Astrocyte of the hippocampus (primary cell): ENCODE results near the gene CRTC1.
A peak's percentile ranks its signal among the peaks of the same experiment; 100 is the strongest.

ENCODE experiments used
- DNase-seq: peaks from one replicate; pipeline ENCODE4 v3.0.0; 2011; ENCODE audit warnings: low read depth, low spot score

CRTC1 gene

DNA sequence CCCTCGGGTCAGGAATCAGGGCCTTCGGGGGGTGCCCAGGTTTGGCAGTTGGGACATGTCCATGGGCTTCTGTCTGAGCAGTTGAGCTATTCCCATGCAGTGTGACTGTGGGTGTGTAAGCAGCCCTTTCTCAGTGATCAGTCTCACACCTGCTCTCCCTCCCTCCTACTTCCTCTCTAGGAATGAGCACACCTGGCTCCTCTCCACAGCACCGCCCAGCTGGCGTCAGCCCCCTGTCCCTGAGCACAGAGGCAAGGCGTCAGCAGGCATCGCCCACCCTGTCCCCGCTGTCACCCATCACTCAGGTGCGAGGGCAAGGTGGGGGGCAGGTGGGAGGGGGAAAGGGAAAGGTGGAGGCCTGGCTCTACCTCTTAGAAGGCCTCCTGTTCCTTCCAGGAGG, 81.7 kb downstream of the CRTC1 start:
- no peak for DNase-seq

DNA sequence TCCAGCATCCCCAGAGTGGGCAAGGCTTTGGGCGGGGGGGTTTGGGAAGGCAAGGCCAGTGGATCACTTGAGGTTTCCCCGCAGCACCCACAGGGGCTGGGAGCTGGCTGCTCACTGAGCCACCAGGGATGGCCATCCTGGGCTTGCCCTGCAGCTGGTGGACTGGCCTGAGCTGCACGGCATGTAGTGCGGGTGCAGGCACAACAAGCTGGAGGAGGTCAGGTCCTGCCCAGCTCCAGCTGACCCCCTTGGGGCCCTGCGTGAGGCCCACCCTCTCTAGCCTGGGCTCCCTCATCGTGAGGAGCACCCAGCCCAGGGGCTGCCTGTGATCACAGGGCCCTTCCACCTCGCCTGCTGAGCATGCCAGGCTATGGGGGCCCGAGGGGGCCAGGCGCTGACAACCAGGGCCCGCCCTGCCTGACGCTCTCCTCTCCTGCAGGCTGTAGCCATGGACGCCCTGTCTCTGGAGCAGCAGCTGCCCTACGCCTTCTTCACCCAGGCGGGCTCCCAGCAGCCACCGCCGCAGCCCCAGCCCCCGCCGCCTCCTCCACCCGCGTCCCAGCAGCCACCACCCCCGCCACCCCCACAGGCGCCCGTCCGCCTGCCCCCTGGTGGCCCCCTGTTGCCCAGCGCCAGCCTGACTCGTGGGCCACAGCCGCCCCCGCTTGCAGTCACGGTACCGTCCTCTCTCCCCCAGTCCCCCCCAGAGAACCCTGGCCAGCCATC, 84.7 kb downstream of the CRTC1 start:
- no peak for DNase-seq

DNA sequence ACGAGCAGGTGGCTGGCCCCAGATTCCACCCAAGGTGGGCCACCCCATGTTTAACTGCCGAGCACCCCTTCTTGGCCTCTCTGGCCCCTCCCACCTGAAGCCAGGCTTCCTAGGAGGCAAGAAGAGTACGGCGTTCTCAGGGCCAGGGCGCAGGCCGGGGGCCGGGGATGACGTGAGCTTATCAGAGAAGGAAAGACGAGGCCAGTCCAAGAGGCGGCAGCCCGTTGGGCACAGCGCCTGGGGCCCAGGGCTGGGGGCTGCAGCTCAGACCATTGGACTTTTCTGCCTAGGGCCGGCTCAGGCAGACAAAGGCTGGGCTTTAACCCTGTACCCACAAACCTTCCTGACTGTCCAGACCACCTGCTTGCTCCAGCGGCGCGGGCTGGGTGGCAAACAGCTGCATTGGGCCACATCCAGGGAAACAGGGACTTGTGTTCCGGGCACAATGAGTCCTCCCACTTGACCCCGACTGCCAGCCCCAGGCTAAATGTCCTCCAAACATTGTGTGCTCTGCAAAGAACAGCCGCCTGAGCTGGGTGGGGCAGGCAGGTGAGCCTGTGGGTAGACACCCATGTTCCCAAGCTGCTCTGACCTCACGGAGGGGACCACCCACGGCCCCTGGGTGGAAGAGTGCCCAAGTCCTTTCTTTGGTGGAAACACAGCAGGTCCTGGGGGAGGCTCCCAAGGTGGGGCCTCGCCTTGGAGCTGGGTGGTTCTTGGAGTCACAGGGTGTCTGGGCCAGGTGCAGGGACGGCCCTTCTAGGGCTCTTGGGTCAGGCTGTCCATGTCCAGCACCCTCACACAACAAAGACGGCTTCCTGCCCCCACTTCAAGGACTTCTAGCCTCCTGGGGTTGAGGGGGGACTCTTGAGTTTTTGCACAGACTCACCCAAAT, 85.8 kb downstream of the CRTC1 start:
- DNase-seq = no peak

DNA sequence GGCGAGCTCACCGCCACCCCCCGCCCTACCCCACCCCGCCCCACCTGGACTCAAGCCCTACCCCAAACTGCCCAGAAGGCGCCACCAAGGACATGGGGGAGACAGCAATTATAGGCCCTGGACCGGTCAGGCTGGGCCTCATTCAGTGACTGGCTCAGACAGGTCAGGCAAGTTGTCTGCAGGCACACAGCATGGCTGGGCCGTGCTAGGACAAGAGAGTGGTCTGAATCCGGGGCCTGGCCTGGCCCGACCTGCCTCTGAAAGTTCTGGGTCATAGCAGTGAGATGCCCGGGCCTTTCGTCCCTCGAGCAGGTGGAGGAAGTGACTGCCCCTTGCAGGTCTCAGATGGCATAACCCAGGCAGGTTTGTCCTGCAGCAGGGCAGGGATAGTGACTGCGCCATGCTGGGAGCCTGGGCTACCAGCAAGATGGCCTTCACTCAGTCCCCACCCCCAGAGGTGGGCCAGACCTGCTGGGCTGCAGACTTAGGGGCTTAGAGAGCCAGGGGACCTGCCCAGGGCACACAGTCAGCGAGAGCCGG, 86.6 kb downstream of the CRTC1 start:
- DNase-seq = no peak

DNA sequence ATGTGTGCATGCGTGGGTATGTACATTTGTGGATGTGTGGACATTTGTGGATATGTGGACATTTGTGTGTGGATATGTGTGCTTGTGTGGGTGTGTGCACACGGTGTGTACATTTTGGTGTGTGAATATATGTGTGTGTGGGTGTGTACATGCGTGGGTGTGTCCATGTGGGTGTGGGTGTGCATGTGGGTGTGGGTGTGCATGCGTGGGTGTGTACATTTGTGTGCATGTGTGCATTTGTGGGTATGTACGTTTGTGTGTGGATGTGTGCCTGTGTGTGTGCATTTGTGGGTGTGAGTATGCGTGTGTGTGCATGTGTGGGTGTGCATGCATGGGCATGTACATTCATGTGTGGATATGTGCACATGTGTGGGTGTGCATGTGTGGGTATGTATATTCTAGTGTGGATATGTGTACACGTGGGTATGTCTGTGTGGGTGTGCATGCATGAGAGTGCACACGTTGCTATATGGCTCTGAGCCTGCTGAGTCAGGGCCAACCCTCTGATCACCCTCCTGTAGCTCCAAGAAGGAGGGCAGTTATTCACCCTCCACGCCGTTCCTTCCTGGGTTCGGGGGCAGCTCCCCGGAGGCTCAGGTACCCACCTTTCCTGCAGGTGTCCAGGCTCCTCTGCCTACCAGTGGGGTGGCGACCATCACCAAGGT, 87.3 kb downstream of the CRTC1 start:
- DNase-seq = no peak

DNA sequence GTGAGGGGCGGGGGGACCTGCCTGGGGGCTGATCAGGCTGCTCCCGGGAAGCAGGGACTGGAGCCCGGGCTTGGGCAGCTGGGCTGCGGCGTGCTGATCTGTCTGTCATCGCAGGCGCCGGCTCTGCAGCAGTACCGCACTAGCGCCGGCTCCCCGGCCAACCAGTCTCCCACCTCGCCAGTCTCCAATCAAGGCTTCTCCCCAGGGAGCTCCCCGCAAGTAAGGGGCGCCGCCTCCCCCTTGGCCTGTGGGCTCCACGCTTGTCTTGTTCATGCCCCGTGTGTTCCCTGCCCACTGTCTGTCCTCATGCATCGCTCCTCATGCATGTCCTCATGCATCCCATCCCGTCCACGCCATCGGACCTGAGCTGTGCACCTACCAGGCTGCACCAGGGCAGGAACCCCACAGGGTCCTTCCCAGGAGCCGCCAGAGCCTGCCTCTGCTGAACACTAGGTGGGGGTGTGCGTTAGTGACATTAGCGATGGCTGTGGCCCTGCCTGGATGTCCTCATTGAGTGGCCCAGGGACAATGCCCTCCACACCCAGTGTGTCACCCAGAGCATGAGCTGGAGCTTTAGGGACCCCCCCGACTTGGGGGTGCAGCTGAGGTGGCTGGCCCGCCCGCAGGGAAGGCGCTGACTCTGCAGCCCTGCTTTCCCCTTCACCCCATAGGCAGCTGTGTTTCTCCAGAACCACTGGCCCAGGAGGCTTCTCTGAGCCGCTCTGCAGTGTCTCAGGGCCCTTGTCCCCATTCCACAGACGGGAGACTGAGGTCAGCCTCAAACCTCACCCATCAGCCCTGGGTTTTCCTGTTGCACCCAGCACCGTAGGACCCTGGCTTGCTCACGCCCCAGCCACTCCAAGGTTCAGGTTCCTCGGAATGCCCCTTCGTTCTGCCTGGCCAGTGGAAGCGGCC, 88.1 kb downstream of the CRTC1 start:
- DNase-seq = no peak

DNA sequence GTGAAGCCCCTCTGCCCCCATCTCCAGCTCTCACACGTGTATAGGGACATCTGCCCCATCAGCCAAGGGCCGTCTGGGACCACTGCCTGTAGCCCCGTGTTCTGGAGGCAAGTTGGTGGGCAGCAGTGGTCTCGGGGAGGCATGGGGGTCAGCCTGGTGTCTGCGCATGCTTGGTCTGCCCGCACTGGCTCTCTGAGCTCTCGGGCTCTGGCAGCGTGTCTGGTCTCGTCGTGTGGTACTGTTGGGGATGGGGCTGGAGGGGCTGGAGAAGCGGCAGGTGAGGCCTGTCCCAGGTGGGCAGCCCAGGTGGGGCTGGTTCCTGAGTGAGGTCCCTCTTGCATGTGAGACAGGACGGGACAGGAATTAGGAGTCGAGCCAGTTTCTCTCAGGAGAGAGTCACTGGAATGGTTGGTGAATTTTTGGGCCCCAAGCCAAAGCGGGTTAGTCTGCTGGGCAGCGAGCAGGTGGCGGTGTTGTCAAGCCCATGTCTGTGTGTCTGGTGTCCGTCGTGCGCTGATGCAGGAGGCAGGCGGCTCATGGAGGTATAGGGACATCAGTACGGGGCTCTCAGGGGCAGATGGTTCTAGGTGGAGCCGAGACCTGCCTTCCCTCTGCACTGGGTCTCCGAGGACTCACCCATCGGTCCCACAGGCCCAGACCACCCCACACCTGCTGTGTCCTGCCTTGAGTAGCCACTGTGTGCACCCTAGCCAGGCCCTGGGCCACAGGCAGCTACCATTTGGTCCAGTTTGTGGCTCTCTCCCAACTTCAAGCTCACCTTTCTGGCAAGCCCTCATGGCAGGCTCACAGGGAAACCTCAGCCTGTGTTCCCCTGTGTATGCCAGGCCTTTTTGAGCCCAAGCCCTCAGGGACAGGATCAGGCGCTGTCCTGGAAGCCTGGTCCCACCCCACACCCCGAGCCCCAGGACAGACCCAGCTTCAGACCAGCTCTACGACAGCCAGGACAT, 89.4 kb downstream of the CRTC1 start:
- no peak for DNase-seq

DNA sequence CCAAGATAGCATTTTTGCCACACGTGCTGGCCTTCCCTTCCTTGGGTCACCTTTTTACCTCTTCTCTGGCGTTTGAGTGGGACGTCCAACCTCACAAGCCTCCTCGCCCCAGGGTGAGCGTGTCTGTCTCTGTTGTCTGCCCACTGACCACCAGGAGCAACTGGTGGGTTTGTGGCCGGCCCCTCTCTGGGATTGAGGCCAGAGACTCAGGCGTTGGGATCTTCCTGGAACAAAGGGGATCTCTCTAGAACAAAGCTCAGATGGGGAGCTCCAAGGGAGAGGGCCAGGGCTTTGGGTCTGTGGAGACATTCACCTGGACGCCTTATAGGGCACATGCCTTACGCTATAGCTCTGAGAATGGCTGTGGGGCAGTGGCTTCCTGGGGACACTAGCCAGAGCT, 90.2 kb downstream of the CRTC1 start:
- no peak for DNase-seq

DNA sequence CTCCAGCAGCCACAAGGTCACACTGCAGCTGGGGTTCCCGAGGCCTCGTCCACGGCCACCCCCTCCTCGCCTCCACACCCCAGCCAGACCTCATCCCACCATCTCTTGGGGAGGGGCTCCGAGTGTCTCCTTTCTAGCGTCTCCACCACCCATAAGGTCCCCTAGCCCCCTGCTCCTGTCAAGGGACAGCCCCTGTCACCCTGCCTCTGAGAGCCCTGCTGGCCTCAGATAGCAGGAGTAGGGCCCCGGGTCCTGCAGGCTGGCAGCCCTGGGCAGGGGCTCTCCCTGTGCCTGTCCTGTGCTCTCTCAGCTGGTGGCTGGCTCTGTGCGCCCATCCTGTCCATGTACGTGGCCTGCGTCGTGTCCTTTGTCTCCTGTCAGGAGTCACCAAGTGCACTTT, 90.6 kb downstream of the CRTC1 start:
- DNase-seq = no peak

DNA sequence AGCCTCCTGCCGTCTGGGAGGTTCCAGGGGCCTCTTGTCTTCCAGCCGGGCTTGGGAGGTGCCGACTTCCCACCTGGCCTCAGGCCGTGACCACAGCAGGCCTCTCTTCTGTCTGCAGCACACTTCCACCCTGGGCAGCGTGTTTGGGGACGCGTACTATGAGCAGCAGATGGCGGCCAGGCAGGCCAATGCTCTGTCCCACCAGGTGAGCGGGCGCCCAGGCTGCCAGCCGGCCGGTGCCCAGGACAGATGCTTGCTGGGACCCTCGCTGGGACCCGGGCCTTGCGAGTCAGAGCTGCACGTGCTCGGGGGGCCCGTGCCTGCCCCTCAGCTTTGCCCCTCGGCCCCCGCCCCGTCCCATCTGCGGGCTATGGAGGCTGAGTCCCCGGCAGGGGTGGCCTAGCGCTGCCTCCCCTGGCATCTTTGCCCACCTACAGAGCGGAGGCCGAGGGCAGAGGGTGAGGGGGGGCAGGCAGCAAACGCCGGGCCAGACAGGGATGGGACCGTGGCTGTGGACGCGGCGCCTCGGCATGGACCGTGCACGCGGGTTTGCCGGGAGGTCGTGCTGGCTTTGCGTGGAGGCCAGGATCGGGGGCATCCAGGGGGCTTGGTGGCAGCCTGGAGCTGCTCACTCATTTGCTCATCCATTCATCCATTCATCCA, 91.4 kb downstream of the CRTC1 start:
- DNase-seq = no peak

DNA sequence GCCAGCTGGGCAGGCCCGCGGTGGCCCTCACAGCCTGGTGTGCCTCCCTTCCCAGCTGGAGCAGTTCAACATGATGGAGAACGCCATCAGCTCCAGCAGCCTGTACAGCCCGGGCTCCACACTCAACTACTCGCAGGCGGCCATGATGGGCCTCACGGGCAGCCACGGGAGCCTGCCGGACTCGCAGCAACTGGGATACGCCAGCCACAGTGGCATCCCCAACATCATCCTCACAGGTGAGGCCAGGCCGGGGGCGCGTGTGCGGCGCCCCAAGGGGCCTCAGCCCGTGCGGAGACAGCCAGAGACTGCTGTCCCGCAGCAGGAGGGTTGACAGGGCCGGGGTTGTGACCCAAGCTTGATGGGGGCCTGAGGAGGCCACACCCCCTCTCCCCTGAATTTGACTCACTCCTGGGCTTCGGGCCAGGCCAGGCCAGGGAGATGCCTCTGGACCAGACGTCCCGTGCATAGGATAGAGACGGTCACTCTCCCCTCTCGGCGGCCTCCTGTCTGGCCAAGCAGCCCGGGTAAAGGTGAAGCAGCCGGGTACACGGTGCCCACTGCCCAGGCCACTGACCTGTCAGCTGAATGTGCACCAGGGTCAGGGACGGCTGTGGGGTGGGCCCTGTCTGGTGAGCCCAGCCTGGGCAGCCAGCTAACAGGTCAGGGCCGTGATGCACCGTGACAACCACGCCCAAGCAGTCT, 92.3 kb downstream of the CRTC1 start:
- peak; percentile 55 for DNase-seq

DNA sequence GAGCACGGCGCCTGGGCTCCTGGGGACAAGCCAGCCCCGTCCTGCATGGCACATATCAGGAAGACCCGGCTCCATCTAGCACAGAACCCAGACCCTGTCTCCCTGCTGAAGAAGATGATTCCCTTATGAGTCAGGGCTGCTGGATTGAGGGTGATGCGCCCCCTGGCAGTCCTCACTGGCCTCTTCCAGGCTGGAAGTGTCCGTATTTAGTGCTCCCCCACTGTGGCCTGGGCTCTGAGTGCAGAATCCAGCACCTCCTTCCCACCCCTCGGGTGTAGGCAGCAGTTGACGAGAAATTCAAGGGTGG, 92.8 kb downstream of the CRTC1 start:
- DNase-seq = peak; percentile 40

DNA sequence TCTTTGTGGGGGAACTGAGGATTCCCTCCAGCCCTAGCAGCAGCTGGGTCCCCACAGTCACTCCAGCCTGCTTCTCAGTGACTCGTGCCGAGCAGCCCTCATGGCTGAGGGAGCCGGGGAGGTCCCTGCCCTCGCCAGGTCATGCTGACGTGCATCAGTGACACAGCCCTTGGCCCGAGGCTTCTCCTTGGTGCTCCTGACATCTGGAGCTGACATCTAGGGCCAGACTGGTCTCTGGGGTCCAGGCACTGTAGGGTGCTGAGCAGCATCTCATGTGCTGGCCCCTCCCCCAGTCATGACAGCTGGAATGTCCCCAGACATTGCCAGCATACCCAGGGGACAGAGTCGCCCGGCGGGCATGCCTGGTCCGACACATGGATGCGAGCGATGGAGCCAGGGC, 93.3 kb downstream of the CRTC1 start:
- no peak for DNase-seq

DNA sequence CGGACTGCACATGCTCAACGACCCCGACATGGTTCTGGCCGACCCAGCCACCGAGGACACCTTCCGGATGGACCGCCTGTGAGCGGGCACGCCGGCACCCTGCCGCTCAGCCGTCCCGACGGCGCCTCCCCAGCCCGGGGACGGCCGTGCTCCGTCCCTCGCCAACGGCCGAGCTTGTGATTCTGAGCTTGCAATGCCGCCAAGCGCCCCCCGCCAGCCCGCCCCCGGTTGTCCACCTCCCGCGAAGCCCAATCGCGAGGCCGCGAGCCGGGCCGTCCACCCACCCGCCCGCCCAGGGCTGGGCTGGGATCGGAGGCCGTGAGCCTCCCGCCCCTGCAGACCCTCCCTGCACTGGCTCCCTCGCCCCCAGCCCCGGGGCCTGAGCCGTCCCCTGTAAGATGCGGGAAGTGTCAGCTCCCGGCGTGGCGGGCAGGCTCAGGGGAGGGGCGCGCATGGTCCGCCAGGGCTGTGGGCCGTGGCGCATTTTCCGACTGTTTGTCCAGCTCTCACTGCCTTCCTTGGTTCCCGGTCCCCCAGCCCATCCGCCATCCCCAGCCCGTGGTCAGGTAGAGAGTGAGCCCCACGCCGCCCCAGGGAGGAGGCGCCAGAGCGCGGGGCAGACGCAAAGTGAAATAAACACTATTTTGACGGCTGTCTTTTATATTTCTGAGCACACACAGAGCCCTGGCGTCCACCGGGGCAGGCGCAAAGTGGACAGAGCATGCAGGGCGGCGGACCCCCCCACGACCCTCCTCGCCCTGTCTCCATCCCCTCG, 94.0 kb downstream of the CRTC1 start:
- no peak for DNase-seq

DNA sequence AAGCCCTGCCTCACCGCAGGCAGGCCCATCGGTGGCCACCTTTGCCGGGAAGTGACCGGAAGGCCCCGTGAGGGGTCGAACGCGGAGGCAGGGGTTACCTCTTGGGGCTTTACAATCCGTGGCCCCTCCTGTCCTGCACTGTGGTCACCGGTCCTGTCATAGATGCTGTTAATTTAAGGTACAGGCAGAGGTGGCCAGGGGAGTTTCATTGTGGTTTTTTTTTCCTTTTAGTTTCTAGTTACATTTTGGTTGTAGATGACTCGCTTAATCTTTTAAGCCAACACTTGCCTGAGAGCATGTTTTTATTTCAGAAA, 94.6 kb downstream of the CRTC1 start:
- DNase-seq = no peak

DNA sequence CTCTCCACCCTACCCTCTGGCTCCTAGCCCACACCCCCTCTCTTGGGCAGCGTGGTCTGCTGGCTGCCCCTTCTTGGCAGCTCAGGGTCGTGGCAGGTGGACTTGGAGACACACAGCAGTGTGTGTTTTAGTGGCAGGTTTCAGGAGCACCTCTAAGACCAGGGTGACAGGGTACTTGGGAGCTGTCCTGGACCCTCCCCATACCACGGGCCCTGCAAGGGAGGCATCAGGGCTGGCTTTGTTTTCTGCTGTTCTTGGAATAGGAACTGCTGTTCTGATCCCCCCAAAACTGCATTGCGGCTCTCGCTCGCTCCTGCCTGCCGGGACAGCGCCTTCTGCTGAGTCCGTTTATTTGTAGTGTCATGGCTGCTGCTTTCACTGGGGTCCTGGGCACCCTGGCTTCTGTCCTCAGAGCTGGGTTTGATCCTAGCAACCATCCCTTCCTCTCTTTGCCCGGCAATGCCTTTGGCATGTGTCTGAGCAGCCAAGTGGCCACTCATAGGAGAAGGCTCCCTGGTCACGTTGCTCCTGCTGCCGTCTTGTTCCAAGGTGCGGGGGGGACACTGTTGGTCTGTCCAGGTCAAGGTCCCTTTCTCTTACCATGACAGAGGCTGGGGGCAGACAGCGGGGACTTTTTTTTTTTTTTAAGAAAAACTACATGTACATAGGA, 95.5 kb downstream of the CRTC1 start:
- no peak for DNase-seq

DNA sequence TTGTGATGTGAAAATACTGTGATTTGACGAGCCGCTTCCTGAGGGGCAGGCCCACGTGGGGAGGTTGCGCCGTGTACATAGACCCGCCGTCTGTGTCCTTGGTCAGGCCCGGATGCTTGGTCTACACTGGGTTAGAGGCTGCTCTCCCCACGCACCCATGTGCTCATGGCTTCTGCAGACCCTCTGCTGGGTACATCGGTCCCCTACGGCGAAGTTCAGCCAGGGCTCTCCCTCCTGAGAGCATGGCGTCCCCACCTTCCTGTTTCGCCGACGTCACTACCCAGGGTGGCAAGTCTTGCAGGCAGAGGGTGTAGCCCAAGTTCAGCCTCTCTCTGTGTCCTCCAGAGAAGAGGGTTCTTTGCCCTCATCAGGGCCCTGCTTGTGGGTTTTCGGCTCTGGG, 96.6 kb downstream of the CRTC1 start:
- no peak for DNase-seq

DNA sequence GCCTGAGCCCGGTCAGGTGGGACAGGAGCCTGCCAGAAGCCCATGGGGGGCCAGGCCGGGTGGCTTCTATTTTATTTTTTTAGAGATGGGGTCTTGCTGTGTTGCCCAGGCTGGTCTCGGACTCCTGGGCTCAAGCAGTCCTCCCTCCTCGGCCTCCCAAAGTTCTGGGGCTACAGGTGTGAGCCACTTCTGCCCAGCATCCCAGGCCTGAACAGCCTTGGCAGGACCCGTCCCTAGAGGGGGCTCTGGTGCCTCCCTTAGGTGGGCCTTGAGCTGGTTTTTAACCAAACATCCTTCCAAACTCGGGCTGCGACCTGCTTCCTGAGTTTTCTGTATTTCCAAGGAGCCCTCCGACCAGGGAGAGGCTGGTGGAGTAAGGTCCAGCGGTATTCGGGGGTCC, 97.2 kb downstream of the CRTC1 start:
- DNase-seq = no peak
